ENCODE data around the gene BRSK2.
A peak's percentile ranks its signal among the peaks of the same experiment; 100 is the strongest.
"Not testable (repeated sequence)": the region's sequence is repeated elsewhere in the genome, so short reads cannot be mapped to it uniquely, and the experiment has no call there.

BRSK2 gene

GRCh38 chr11:1433568-1433967 is 43.8 kb downstream of the BRSK2 start:
- no peak overlapping the region for H3K4me3 ChIP-seq (ENCODE audit: control insufficient read depth, low read depth, low read length)
- TF ChIP-seq CTCF (IDR thresholded peaks at IDR 0.05; ENCODE audit: control insufficient read depth, insufficient read depth, low read depth, low read length, missing control alignments) = no peak
- no peak for DNase-seq (ENCODE audit: low read depth)

- no peak for DNase-seq (ENCODE audit: low read depth)
Measured at GRCh38 chr11:1433977-1434640, 44.4 kb downstream of the BRSK2 start.

GRCh38 chr11:1435479-1435819 is 45.7 kb downstream of the BRSK2 start:
- not testable (repeated sequence) for DNase-seq (ENCODE audit: low read depth); H3K4me3 ChIP-seq (ENCODE audit: control insufficient read depth, low read depth, low read length)

More at GRCh38 chr11:1433977-1434640, 44.4 kb downstream of the BRSK2 start:
- H3K4me3 ChIP-seq (ENCODE audit: control insufficient read depth, low read depth, low read length) = no peak overlapping the region
- TF ChIP-seq CTCF (IDR thresholded peaks at IDR 0.05; ENCODE audit: control insufficient read depth, insufficient read depth, low read depth, low read length, missing control alignments) = no peak

GRCh38 chr11:1435820-1436467 is 46.2 kb downstream of the BRSK2 start:
- no peak for TF ChIP-seq CTCF (IDR thresholded peaks at IDR 0.05; ENCODE audit: control insufficient read depth, insufficient read depth, low read depth, low read length, missing control alignments)
- no peak overlapping the region for H3K4me3 ChIP-seq (ENCODE audit: control insufficient read depth, low read depth, low read length)
- DNase-seq (ENCODE audit: low read depth) = no peak

GRCh38 chr11:1436468-1437039 is 46.8 kb downstream of the BRSK2 start:
- H3K4me3 ChIP-seq (ENCODE audit: control insufficient read depth, low read depth, low read length) = no peak overlapping the region
- no peak for DNase-seq (ENCODE audit: low read depth)
- TF ChIP-seq CTCF (IDR thresholded peaks at IDR 0.05; ENCODE audit: control insufficient read depth, insufficient read depth, low read depth, low read length, missing control alignments) = no peak

- no peak overlapping the region for H3K4me3 ChIP-seq (ENCODE audit: control insufficient read depth, low read depth, low read length)
- no peak for TF ChIP-seq CTCF (IDR thresholded peaks at IDR 0.05; ENCODE audit: control insufficient read depth, insufficient read depth, low read depth, low read length, missing control alignments)
- DNase-seq (ENCODE audit: low read depth) = peak; percentile 8
Measured at GRCh38 chr11:1437500-1437899, 47.8 kb downstream of the BRSK2 start.

GRCh38 chr11:1438261-1438966 is 48.7 kb downstream of the BRSK2 start:
- no peak for DNase-seq (ENCODE audit: low read depth)
- H3K4me3 ChIP-seq (ENCODE audit: control insufficient read depth, low read depth, low read length) = no peak overlapping the region
- TF ChIP-seq CTCF (IDR thresholded peaks at IDR 0.05; ENCODE audit: control insufficient read depth, insufficient read depth, low read depth, low read length, missing control alignments) = no peak
